GM19395 (cell line): ENCODE results near the gene RAB3C.

Experiments
- ATAC-seq: cut with Tn5 transposase; IDR thresholded peaks from one replicate; pipeline ENCODE4 v1.9.1; 2021; ENCODE audit warnings: mild to moderate bottlenecking, moderate library complexity; ENCODE audit not compliant: unreplicated experiment

RAB3C gene

GRCh38 chr5:58813855-58814254, 231.0 kb downstream of the RAB3C start:
- no peak for ATAC-seq

DNA sequence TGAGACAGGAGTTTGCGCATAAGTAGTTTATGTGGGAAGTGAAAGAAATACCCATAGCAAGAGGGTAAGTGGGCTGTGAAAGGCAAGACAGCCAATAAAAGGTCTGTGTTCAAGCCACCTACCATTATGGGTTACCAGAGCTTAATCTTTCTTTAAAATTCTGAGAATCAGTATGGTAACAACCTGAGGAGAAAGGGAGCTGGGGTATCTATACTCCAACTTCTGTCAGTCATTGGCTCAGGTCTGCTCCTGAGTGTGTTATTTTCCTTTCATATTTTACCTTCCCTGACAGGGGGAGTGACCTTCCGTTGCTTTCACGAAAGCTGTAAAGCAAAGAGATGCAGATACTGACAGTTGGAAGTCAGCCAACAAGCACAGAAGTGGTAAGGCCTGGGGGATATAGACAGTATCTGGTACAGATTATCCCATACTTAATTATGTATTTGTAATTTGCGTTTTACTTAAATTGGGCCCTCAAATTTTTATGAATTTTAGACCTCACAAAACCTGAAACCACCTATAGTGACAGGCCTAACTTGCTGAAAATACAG, 233.4 kb downstream of the RAB3C start:
- no peak for ATAC-seq

DNA sequence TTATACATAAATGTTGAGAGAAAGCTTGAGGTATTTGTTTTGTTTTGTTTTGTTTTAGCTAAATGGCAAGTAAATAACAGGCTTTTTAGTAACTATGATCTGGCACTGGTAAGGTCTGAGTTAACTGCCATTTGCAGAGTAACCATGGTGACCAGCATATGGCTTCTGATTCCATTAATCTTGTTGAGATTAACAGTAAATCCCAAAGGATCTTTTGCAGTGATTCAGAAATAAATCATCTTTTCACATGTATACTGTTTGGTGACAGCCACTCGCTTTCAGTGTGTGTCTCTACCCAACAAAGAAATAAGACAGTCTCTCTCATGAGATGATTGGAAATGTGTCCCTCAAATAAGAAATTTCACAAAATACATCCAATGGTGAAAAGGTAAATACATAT, 235.6 kb downstream of the RAB3C start:
- ATAC-seq = no peak

GRCh38 chr5:58825441-58825840, 242.6 kb downstream of the RAB3C start:
- ATAC-seq = no peak

GRCh38 chr5:58825899-58826298, 243.0 kb downstream of the RAB3C start:
- no peak for ATAC-seq

DNA sequence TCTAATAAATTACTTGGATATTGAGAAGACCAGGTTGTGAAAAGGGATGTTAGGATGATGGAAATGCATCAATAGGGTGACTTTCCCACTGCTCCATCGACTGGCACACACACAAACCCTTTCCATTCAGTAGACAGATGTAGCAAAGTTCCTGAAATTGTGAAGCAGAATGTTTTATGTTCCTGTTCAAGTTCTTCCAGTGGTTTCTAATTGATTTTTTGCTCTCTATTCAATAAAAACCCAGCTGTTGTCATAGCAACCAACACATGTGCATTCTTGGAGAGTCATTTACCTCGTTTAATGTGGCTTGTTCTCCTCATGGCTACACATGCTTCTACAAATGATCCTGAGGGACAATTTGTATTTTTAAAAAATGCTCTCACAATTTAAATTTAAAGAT, 244.6 kb downstream of the RAB3C start:
- no peak for ATAC-seq

- ATAC-seq = no peak
These were observed 245.4 kb downstream of the RAB3C start for GRCh38 chr5:58828258-58828657.

GRCh38 chr5:58834242-58835225, 251.7 kb downstream of the RAB3C start:
- ATAC-seq = no peak

GRCh38 chr5:58836351-58836750, 253.5 kb downstream of the RAB3C start:
- ATAC-seq = no peak

DNA sequence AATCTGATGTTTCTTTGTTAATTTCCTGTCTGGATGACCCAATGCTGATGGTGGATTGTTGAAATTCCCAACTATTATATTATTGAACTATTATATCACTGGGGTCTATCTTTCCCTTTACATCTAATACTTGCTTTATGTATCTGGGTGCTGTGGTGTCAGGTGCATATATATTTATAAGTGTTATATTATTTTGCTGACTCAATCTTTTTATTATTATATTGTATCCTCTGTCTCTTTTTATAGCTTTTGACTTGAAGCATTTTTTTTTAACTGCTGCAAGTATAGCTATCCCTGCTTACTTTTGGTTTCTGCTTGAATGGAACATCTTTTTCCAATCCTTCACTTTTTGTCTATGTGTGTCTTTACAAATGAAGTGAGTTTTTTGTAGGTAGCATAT, 255.9 kb downstream of the RAB3C start:
- ATAC-seq = no peak

DNA sequence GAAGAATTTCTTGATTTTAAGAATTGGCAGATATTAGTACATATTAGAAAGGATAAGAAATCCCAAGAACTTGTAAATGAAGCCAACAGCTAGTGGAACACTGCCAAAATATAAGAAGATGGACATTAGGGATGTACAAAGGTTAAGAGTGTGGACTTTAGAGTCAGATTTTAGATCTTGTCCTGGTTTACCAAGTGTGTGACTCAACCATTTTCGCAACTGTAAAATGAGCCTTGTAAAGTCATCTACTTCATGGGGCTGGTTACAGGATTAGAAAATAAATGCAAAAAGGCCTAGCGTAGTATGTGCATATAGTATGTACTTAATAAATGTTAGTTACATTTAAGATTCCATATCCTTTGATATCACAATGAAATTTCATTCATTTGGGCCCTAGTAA, 260.0 kb downstream of the RAB3C start:
- ATAC-seq = no peak

DNA sequence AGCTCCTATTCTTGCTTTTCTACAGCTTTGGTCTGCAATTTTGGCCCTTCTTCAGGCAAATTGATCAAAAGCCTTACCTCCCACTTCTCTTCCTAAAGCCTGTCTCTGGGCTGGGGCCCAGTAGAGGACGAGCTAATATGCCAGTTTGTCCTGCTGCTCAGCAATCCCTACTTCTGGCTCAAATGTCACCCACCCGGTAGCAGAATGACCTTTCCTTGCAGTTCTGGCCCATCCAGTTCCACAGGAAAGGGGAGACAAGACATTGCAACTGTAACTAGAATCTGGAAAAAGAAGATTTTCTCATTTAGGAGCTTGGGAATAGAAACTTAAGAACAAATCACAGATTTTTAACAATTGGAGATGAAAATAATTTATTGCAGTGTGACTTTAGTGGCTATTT, 261.5 kb downstream of the RAB3C start:
- no peak for ATAC-seq

GRCh38 chr5:58847041-58847440, 264.2 kb downstream of the RAB3C start:
- ATAC-seq = no peak

DNA sequence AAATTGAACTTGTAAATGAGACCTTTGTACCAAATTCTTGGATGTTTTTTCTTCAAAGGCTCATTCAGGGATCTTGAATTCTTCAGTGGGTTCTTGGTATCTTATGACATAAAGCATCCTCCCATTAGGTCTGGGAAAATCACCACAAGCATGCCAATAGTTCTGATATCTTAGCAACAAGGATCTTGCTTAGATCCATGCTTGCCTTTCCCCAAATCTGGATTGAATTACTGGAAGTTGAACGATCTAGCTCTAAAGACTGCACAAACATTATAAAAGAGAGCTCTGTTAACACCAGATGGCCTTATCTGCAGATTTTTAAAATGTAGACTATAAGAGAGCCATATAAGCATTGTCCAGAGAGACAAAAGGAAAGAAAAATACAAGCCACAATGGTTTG, 266.3 kb downstream of the RAB3C start:
- ATAC-seq = no peak

DNA sequence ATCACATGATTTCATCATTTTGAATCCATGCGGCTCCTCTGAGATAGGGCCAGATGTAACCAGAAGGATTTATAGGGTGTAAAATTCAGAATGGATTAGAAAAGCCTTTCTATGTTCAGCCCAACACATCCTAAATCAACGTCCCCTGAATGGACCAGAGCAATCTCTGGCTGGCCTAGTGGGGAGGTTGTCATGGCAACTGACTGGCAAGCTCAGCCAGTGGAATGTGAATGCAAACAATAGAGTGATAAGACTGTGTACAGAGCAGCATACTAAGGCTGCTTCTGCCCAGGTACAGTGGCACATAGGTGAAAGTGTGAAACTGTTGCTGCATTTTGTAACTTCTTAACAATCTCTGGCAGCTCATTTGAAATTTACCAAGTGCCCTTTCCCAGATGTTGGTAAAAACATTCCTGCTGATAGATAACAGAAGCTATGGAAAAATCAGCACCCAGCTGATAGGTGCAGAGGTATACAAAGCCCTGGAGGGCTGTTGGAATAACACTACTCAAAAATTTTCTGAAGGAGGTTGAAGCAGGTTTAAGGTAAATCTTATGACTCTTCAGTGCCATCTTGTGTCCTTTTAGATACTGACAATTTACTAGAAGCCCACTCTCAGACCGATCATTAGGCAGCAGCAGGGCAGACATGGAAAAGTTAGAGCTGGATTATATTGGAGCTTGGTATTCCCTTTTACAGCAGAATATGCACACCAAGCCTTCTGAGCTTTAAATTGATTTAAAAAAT, 267.2 kb downstream of the RAB3C start:
- ATAC-seq = peak; percentile 71

GRCh38 chr5:58851153-58851552, 268.3 kb downstream of the RAB3C start:
- no peak for ATAC-seq

DNA sequence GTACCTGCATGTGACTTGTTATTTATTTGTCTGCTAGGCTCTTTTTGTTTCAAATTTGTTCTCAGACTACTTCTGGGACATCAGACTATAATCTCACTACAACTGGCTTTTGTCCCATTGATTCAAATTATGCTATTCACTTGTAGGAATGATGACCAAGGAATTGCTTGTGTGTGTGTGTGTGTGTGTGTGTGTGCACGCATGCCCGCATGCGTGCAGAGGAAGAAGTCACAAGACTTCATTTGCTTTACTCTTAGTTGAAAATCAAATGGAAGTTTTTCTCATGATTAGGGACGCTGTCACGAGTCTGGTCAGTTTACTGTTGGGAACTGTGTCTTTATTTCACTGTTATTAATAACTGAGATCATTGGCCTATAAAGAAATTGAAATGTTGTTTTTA, 268.7 kb downstream of the RAB3C start:
- ATAC-seq = no peak

DNA sequence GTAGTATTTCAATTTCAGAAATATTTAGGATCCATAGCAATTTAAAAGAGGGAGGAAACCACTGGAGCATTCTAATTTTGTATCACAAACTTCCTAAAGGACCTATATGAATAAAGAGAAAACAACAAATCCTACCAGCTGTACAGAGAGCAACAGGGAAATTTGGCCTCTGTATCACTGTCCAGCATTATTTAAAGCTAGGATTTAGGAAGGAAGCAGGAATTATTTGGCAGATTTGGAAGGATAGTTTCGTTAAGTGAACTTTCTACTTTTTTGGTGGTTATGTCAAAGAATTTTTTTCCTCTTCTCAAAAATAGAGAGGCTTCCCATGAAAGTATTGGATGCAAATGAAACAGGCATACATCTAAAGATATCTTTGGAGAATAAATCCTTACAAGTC, 269.7 kb downstream of the RAB3C start:
- no peak for ATAC-seq

DNA sequence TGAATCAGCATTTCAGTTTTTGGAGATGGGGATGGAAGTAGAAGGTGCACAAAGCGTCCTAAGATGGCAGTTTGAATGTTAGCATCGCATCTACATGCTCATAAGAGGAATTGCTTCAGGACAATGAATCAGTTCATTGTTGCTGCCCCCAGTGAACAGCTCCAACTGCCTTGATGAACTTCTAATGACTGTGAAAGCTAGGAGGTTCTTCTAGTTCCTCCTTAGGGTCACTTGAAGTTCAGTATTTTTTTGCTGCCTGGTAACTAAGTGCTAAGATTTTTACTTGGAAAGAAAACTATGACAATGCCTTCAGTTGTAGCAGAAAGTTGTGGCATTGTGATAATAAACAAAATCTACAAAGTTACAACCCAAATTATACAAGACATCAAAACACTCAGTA, 271.6 kb downstream of the RAB3C start:
- no peak for ATAC-seq

DNA sequence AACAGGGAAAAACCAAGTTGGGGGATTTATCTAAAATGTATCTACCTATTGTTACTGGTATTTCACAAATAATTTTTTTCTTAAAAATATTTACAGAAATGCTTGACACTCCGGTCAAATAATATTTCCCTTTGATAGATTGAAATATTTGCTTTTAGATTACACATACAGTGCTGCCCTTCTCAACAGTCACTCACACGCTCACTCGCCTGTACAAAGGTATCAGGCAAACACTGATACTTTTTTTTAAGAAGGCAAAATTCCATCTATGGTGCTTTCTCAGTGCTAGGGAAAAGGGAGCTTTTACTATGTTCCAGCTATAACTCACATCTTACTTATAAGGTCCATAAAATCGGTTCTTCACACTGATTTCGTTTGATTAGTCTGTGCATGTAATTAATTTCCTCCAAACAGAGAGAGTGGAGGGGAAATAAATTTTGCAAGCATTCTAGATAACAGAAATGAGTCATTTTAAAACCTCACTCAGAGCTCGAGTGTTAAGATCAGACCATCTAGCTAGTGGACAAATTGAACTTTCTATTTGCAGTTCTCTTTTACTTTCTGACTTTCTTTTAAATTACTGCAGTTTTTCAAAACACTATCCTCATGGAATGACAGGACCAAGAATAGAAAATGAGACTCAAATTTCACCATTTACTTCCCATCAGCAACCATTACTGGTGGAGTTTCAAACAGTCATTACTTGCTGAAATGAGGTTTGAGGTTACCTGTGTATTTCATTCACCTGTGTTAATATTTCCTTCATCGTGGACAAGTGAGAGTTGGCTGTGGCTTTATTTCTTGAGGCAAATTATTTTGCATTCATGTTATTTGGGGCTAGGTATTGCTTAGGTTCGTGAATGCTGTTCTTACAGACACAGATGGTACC, 273.2 kb downstream of the RAB3C start:
- ATAC-seq = peak; percentile 71

GRCh38 chr5:58857609-58858008, 274.7 kb downstream of the RAB3C start:
- ATAC-seq = no peak
